ENCODE measurements around the gene PYDC1. TPM values are rescaled to one million over a fixed set of nuclear protein-coding genes. Genes with fewer than 3 reads are reported as not detected.
A peak's percentile ranks its signal among the peaks of the same experiment; 100 is the strongest.

PYDC1 gene
- total and polyA plus RNA-seq, 2 of the 8 experiments (the other 6 are each of a cell fraction or from before 2014, with no cell fraction given): 3.5 to 11.1 TPM

DNA sequence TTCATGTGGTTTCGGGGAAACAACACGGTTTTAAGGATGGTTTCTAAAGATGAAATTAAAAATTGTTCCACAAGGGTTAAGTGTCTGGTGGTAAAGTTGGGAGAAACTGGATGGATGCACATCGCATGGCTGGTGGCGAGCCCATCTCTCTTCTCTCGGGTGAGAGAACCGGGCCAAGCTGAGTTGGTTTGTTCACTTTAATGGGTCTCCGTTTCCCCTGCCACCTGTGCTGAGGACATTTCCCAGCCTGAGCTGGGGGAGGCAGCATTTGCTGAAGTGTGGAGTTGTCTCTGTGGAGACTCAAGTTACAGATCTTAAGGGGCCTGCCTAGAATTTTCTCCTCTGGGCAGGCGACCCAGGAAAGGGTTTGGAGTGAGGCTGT, 29.1 kb downstream of the PYDC1 start:
- no peak overlapping the region; the same call in 1 of the 2 replicates for H4K8ac ChIP-seq (ENCODE audit: extremely low read depth, insufficient read depth, low read length)
- no peak overlapping the region for H2BK20ac ChIP-seq (ENCODE audit: low read length)
- H3K36me3 ChIP-seq (ENCODE audit: control insufficient read depth in 2 of 4, insufficient read depth in 4 of 4, low read length in 3 of 4): peaks cover 87 to 100% (median 98%) of the 10 kb centered on the region in 4 experiments
- H2AK5ac ChIP-seq (ENCODE audit: low read depth, low read length): no peak overlapping the region
- H3K56ac ChIP-seq (replicated peaks; ENCODE audit: insufficient read length, low read depth, low read length): no peak overlapping the region
- ChIA-PET POLR2A (ENCODE audit: partially characterized antibody) (interaction anchor here (0.7 to 6.9 kb wide), 15 partner anchors 10 to 341 kb away, joined by 3 to 407 read pairs (median 5); partner anchors contain the start of genes FUS, KAT8, PRSS8 and PYCARD), CTCF (ENCODE audit: partially characterized antibody) (interaction anchor here (1.0 kb wide), 1 partner anchor 45 kb away, joined by 3 read pairs; no protein-coding TSS in a partner anchor)
- H2BK12ac ChIP-seq (ENCODE audit: low read depth, low read length): no peak overlapping the region
- H3K9ac ChIP-seq (replicated peaks in 1 of 4; ENCODE audit: extremely low read depth in 1 of 4, low read depth in 3 of 4, low read length in 3 of 4): no peak overlapping the region
- H3K27ac ChIP-seq (ENCODE audit: low read depth, low read length): no peak overlapping the region
- no peak overlapping the region for H3K14ac ChIP-seq (ENCODE audit: insufficient read length)
- FAIRE-seq (no peak), DNase-seq (ENCODE audit: low read depth in 1 of 2, low spot score in 2 of 2) (no peak)
- H3K4ac ChIP-seq (replicated peaks; ENCODE audit: insufficient read length, low read depth, low read length): no peak overlapping the region
- H4K91ac ChIP-seq (replicated peaks; ENCODE audit: insufficient read length, low read length): no peak overlapping the region
- H3K18ac ChIP-seq (ENCODE audit: extremely low read depth, low read length): no peak overlapping the region
- WGBS, 2 experiments (ENCODE audit: extremely low coverage in 1 of 2, insufficient coverage in 1 of 2, insufficient read length in 1 of 2, insufficient replicate concordance in 2 of 2, low coverage in 1 of 2, low lambda C conversion rate in 2 of 2, missing lambda C conversion rate in 1 of 2): 91% methylated on average over 8 of the region's 8 CpGs; no CpG with 5 or more reads in 1 of the 2 experiments
- no peak overlapping the region for H2BK5ac ChIP-seq (ENCODE audit: low read depth, low read length)
- H3K4me2 ChIP-seq (ENCODE audit: insufficient read depth in 1 of 2, low read depth in 2 of 2, low read length in 2 of 2): no peak overlapping the region
- peaks cover 15% of the 10 kb centered on the region for H3K79me1 ChIP-seq (ENCODE audit: low read depth, low read length)
- peaks cover 30 to 56% of the 10 kb centered on the region in 2 experiments for H4K20me1 ChIP-seq (replicated peaks in 1 of 2; ENCODE audit: control insufficient read depth in 1 of 2, insufficient read depth in 2 of 2, low read length in 2 of 2)
- no peaks in the 10 kb centered on the region for H3K27me3 ChIP-seq (replicated peaks in 1 of 4; ENCODE audit: control insufficient read depth in 3 of 4, extremely low read depth in 1 of 4, insufficient read depth in 3 of 4, low read length in 3 of 4)
- no peak overlapping the region for H2AFZ ChIP-seq (ENCODE audit: low read length)
- no peaks in the 10 kb centered on the region for H3K23me2 ChIP-seq (ENCODE audit: low read depth, low read length)
- no peak overlapping the region for H3K4me3 ChIP-seq (ENCODE audit: extremely low read depth in 1 of 4, insufficient read depth in 2 of 4, low read depth in 3 of 4, low read length in 4 of 4)
- H2BK120ac ChIP-seq (replicated peaks; ENCODE audit: low read depth, low read length): no peak overlapping the region
- no peak for TF ChIP-seq PHF8 (conservative IDR thresholded peaks at IDR 0.05; ENCODE audit: low read depth, low read length)
- peak; percentile 73; the same call in 1 of the 2 replicates for TF ChIP-seq POLR2AphosphoS5 (IDR thresholded peaks at IDR 0.05; ENCODE audit: low read depth, low read length)
- TF ChIP-seq KDM1A (IDR thresholded peaks at IDR 0.05; ENCODE audit: borderline replicate concordance, low read length): no peak
- no peaks in the 10 kb centered on the region for H3K9me3 ChIP-seq (ENCODE audit: insufficient read depth in 2 of 2, low read depth in 1 of 2, low read length in 1 of 2)
- no peak overlapping the region for H2BK15ac ChIP-seq (ENCODE audit: low read length)
- peaks cover 17 to 77% of the 10 kb centered on the region in 2 experiments for H3K79me2 ChIP-seq (ENCODE audit: control insufficient read depth in 1 of 2, insufficient read depth in 2 of 2, low read length in 2 of 2)
- no peaks in the 10 kb centered on the region; a peak in 3 of 7 replicates for H3K4me1 ChIP-seq (replicated peaks in 1 of 4; ENCODE audit: control insufficient read depth in 3 of 4, insufficient read depth in 4 of 4, low read length in 3 of 4)
- no peak overlapping the region for H3K23ac ChIP-seq (ENCODE audit: insufficient read length)
- H4K5ac ChIP-seq (ENCODE audit: insufficient read length, low read depth, low read length): no peak overlapping the region

Measured in H1 (cell line).